K562 (cell line): ENCODE data around the gene TAS2R16. TPM values are rescaled to one million over a fixed set of nuclear protein-coding genes. Genes with fewer than 3 reads are reported as not detected.

Experiments
- ATAC-seq: fragments of 200-7000 bp; cut with Tn5 transposase; 3 replicates; pipeline ENCODE4 v1.9.1; 2020; ENCODE audit warnings: moderate library complexity
- BruUV-seq: library from RNA; stranded (reverse); fragments of 400-500 nt; replicated peaks from 2 replicates; lab custom pipeline; 2021; lab: Mats Ljungman, UMichigan
- CTCF ChIA-PET: fragments of 300-600 bp; formaldehyde crosslinking; extraction: SDS; loops from one replicate; lab custom pipeline; 2021; ENCODE audit warnings: low intra/inter-chr PET ratio; lab: Yijun Ruan, JAX
- POLR2A ChIA-PET: fragments of 300-600, 350-650 bp; sonication (Branson Sonifier 250); formaldehyde crosslinking; extraction: SDS; loops from one replicate; lab custom pipeline; 2021; ENCODE audit warnings: antibody characterized with exemption, inconsistent platforms; lab: Yijun Ruan, JAX
- DNase-seq, 4 experiments: peaks; one replicate each; pipeline versions ENCODE4 v3.0.0 to v3.0.0-alpha.2; 2011 to 2018; ENCODE audit warnings: low spot score in 3 of 4, mixed read lengths in 3 of 4; ENCODE audit errors: extremely low read depth in 1 of 4
- FAIRE-seq: peaks from 2 replicates; lab custom pipeline; 2011; peaks lifted over from hg19 to GRCh38; lab: Jason Lieb, UNC
- H2AFZ ChIP-seq: 2 replicates; pipeline ENCODE4 v1.6.0; 2011; ENCODE audit warnings: low read depth, low read length, control low read depth, inconsistent platforms
- H3K27ac ChIP-seq: fragments of 200-600 bp; 3 replicates; pipeline ENCODE4 v1.8.0; 2011; ENCODE audit warnings: low read depth, mild to moderate bottlenecking, control low read depth, inconsistent platforms, low read length, moderate library complexity, mixed read lengths; ENCODE audit errors: extremely low read depth
- H3K27me3 ChIP-seq, 2 experiments: fragments of 300-600 bp in 1 of 2; 2 replicates in 1 of 2; 3 replicates in 1 of 2; pipeline versions ENCODE4 v1.6.0 to v1.8.0; 2011; ENCODE audit warnings: inconsistent platforms in 2 of 2, low read length in 2 of 2, mild to moderate bottlenecking in 1 of 2, mixed read lengths in 1 of 2, moderate library complexity in 1 of 2; ENCODE audit not compliant: control insufficient read depth in 2 of 2, insufficient read depth in 2 of 2
- H3K36me3 ChIP-seq: fragments of 300-600 bp; 3 replicates; pipeline ENCODE4 v1.8.0; 2011; ENCODE audit warnings: mild to moderate bottlenecking, low read length, inconsistent platforms; ENCODE audit not compliant: control insufficient read depth, insufficient read depth
- H3K4me1 ChIP-seq, 2 experiments: fragments of 200-600 bp in 1 of 2; replicated peaks in 1 of 2; 2 replicates in 1 of 2; 3 replicates in 1 of 2; pipeline versions ENCODE4 v1.5.1 to v1.8.0; 2011; ENCODE audit warnings: inconsistent platforms in 2 of 2, low read length in 2 of 2, mild to moderate bottlenecking in 1 of 2, mixed read lengths in 1 of 2, moderate library complexity in 1 of 2; ENCODE audit not compliant: control insufficient read depth in 2 of 2, insufficient read depth in 2 of 2
- H3K4me2 ChIP-seq: 2 replicates; pipeline ENCODE4 v1.6.1; 2011; ENCODE audit warnings: low read length, control low read depth, inconsistent platforms, mixed read lengths; ENCODE audit not compliant: insufficient read depth
- H3K4me3 ChIP-seq: fragments of 200-600 bp; sonication (generic), shearing (Covaris generic); 2 replicates; pipeline ENCODE4 v1.5.1; 2016; ENCODE audit warnings: control low read depth, inconsistent platforms
- H3K79me2 ChIP-seq: fragments of 200-600 bp; 3 replicates; pipeline ENCODE4 v1.8.0; 2011; ENCODE audit warnings: low read length, inconsistent platforms; ENCODE audit not compliant: control insufficient read depth, insufficient read depth
- H3K9ac ChIP-seq, 2 experiments: 2 replicates each; pipeline versions ENCODE4 v1.6.0 to v1.6.1; 2011; ENCODE audit warnings: low read depth in 2 of 2, low read length in 2 of 2, control low read depth in 1 of 2, inconsistent platforms in 1 of 2, mild to moderate bottlenecking in 1 of 2, mixed read lengths in 1 of 2; ENCODE audit not compliant: insufficient read depth in 1 of 2
- H3K9me1 ChIP-seq: one replicate; pipeline ENCODE4 v1.6.0; 2011; ENCODE audit warnings: inconsistent platforms, mild to moderate bottlenecking, low read length, moderate library complexity; ENCODE audit not compliant: control insufficient read depth, insufficient read depth
- H3K9me3 ChIP-seq: replicated peaks from 2 replicates; pipeline ENCODE4 v1.5.1; 2011; ENCODE audit warnings: low read depth, low read length, inconsistent platforms; ENCODE audit not compliant: control insufficient read depth, insufficient read depth
- H4K20me1 ChIP-seq: replicated peaks from 2 replicates; pipeline ENCODE4 v1.6.1; 2011; ENCODE audit warnings: low read length, inconsistent platforms, mixed read lengths; ENCODE audit not compliant: control insufficient read depth, insufficient read depth
- MEIS2 ChIP-seq: fragments of 450-650 bp; IDR thresholded peaks from 2 replicates; pipeline ENCODE4 v1.6.1; 2014; ENCODE audit warnings: mild to moderate bottlenecking; ENCODE audit not compliant: partially characterized antibody
- NCOA1 ChIP-seq: fragments of 450-650 bp; IDR thresholded peaks from 2 replicates; pipeline ENCODE4 v1.6.1; 2016; ENCODE audit warnings: low read depth
- NCOA2 ChIP-seq, 2 experiments: fragments of 450-650 bp; IDR thresholded peaks; 2 replicates each; pipeline ENCODE4 v1.6.1; 2018; ENCODE audit warnings: mild to moderate bottlenecking in 2 of 2, moderate library complexity in 1 of 2; ENCODE audit not compliant: partially characterized antibody in 2 of 2
- PCBP1 ChIP-seq: fragments of 200-400 bp; formaldehyde crosslinking; IDR thresholded peaks from 2 replicates; pipeline ENCODE4 v1.6.1; 2018; ENCODE audit warnings: mild to moderate bottlenecking, low read depth, low read length; ENCODE audit not compliant: poor library complexity, severe bottlenecking
- RB1 ChIP-seq: fragments of 450-650 bp; IDR thresholded peaks from 2 replicates; pipeline ENCODE4 v1.6.1; 2017; ENCODE audit warnings: low read depth, mild to moderate bottlenecking
- SNIP1 ChIP-seq: fragments of 450-650 bp; IDR thresholded peaks from 2 replicates; pipeline ENCODE4 v1.7.1; 2017; ENCODE audit warnings: low read depth, mild to moderate bottlenecking
- SPI1 ChIP-seq: IDR thresholded peaks from 2 replicates; pipeline ENCODE4 v1.6.1; 2011; ENCODE audit warnings: low read depth, low read length, control low read depth, borderline replicate concordance
- TAF7 ChIP-seq: fragments of 450-650 bp; IDR thresholded peaks from 2 replicates; pipeline ENCODE4 v1.6.1; 2016; ENCODE audit warnings: missing genetic modification characterization, missing compliant biosample characterization
- ZNF124 ChIP-seq: sonication (generic); formaldehyde crosslinking; IDR thresholded peaks from 2 replicates; pipeline ENCODE4 v1.8.1; 2022; ENCODE audit warnings: missing genetic modification reagents
- ZNF316 ChIP-seq: fragments of 450-650 bp; IDR thresholded peaks from 2 replicates; pipeline ENCODE4 v1.6.1; 2016
- ZNF707 ChIP-seq: fragments of 250-450 bp; sonication (Bioruptor Pico); conservative IDR thresholded peaks from 2 replicates; pipeline ENCODE4 v1.8.0; 2022; ENCODE audit warnings: inconsistent platforms, mild to moderate bottlenecking, moderate library complexity
- WGBS: fragments of 100-300 bp; shearing (Covaris generic); methylation state at CpG from one replicate; pipeline ENCODE4 v1.1.6; 2016; ENCODE audit warnings: low coverage, mixed read lengths; ENCODE audit not compliant: insufficient coverage; ENCODE audit errors: missing lambda C conversion rate; 5-methylcytosine and 5-hydroxymethylcytosine counted together
- in situ Hi-C: fragments of 300-500 bp; cut with MboI; formaldehyde crosslinking; loops from 4 replicates; pipeline ENCODE4 v1.15.0; 2018; ENCODE audit warnings: inconsistent platforms, mixed read lengths
- intact Hi-C: fragments of 100-400 bp; cut with micrococcal nuclease; formaldehyde crosslinking; loops from 2 replicates; pipeline ENCODE4 v1.14.2; 2022
- polyA plus RNA-seq, 8 experiments: library from polyadenylated mRNA; depleted of rRNA in 4 of 8; stranded (reverse) in 5 of 8; unstranded in 3 of 8; fragments of >200 nt; fragmentation: Nextera tagmentation in 2 of 8; fragmentation: Illumina TruSeq in 1 of 8; extraction: Ambion mirVana in 2 of 8; extraction: Trizol in 1 of 8; gene quantifications; 2 replicates each; pipeline versions ENCODE4 v1.2.1 to v1.2.3, GENCODE V29; 2011 to 2014; ENCODE audit warnings: inconsistent platforms in 1 of 8, missing spikeins in 1 of 8
- total RNA-seq, 7 experiments: library from RNA; depleted of rRNA in 6 of 7; stranded (reverse); fragments of >200 nt in 6 of 7; fragmentation: Illumina TruSeq in 2 of 7; extraction: Trizol in 2 of 7; gene quantifications; 2 replicates each; pipeline versions ENCODE4 v1.2.1 to v1.2.3, GENCODE V29; 2011 to 2021; ENCODE audit warnings: low replicate concordance in 1 of 7
- TF ChIP-seq, protein P1 (sequence below), 2 experiments: fragments of 450-650 bp; IDR thresholded peaks; 2 replicates each; pipeline ENCODE4 v1.6.1; 2018; ENCODE audit warnings: mild to moderate bottlenecking in 2 of 2, low read depth in 1 of 2; ENCODE audit not compliant: partially characterized antibody in 2 of 2

Gene TAS2R16
- total and polyA plus RNA-seq, 9 of the 15 experiments (the other 6 are each of a cell fraction or from before 2014, with no cell fraction given), result not detected

DNA sequence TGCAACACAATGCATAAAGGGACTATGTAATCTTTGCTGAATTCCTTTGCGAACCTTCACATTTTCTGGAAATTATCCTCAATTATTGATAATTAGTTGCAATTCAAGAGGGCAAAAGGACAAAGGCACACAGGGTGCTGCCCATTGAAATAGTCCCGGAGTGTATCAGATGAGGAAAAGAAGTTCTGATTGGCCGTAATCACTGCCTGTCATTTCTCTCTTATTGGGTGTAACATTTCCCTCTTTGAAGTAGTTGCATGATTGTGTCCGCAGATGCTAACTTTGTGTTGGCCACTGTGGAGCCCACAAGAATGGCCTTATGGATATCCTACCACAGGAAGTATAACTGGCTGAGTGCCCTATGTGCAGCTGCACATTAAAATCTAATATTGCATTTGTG is 35.1 kb upstream of the TAS2R16 start:
- H3K27ac ChIP-seq, result no peak overlapping the region
- CTCF ChIA-PET, result no interaction called here
- H3K9me1 ChIP-seq, result no peaks in the 10 kb centered on the region
- no peaks in the 10 kb centered on the region for H3K27me3 ChIP-seq
- in situ Hi-C loops, result no loop called here
- no peak overlapping the region for H3K9ac ChIP-seq
- TF ChIP-seq NCOA1 (no peak), ZNF316 (no peak), MEIS2 (no peak), NCOA2 (IDR thresholded peaks at IDR 0.05; ENCODE audit: partially characterized antibody in 2 of 2) (no peak), SPI1 (no peak), RB1 (no peak), SNIP1 (no peak), ZNF707 (no peak), PCBP1 (no peak), TAF7 (tag) (no peak), ZNF124 (CRISPR knock-in tag) (no peak)
- TF ChIP-seq, protein P1, sequence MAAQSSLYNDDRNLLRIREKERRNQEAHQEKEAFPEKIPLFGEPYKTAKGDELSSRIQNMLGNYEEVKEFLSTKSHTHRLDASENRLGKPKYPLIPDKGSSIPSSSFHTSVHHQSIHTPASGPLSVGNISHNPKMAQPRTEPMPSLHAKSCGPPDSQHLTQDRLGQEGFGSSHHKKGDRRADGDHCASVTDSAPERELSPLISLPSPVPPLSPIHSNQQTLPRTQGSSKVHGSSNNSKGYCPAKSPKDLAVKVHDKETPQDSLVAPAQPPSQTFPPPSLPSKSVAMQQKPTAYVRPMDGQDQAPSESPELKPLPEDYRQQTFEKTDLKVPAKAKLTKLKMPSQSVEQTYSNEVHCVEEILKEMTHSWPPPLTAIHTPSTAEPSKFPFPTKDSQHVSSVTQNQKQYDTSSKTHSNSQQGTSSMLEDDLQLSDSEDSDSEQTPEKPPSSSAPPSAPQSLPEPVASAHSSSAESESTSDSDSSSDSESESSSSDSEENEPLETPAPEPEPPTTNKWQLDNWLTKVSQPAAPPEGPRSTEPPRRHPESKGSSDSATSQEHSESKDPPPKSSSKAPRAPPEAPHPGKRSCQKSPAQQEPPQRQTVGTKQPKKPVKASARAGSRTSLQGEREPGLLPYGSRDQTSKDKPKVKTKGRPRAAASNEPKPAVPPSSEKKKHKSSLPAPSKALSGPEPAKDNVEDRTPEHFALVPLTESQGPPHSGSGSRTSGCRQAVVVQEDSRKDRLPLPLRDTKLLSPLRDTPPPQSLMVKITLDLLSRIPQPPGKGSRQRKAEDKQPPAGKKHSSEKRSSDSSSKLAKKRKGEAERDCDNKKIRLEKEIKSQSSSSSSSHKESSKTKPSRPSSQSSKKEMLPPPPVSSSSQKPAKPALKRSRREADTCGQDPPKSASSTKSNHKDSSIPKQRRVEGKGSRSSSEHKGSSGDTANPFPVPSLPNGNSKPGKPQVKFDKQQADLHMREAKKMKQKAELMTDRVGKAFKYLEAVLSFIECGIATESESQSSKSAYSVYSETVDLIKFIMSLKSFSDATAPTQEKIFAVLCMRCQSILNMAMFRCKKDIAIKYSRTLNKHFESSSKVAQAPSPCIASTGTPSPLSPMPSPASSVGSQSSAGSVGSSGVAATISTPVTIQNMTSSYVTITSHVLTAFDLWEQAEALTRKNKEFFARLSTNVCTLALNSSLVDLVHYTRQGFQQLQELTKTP (IDR thresholded peaks at IDR 0.05; ENCODE audit: low read depth in 1 of 2, partially characterized antibody in 2 of 2), result no peak
- TF ChIP-seq, all 486 proteins: peak for 0
- Histone ChIP-seq H3K4me1 (no peaks in the 10 kb centered on the region), H2AFZ (no peak overlapping the region), H3K9me3 (peaks cover 2% of the 10 kb centered on the region; the same call in 1 of the 2 replicates), H3K36me3 (no peaks in the 10 kb centered on the region), H4K20me1 (no peaks in the 10 kb centered on the region), H3K79me2 (no peaks in the 10 kb centered on the region), H3K4me3 (no peak overlapping the region), H3K4me2 (no peak overlapping the region)
- DNase-seq, result no peak
- ATAC-seq, result no peak
- 5% methylated on average over 4 of the region's 4 CpGs for WGBS
- FAIRE-seq, result no peak
- BruUV-seq, result no TSS peak
- POLR2A ChIA-PET, result no interaction called here
- intact Hi-C loops, result no loop called here
